Brain microvascular endothelial cell (primary cell): ENCODE data around the gene SLCO4A1.
A peak's percentile ranks its signal among the peaks of the same experiment; 100 is the strongest.

Experiments used
- DNase-seq: peaks from one replicate; pipeline ENCODE4 v3.0.0-alpha.2; 2020
- H3K27ac ChIP-seq: fragments of 250-450 bp; sonication (Bioruptor Pico); 2 replicates; pipeline ENCODE4 v1.5.1; 2020; ENCODE audit warnings: mild to moderate bottlenecking, moderate library complexity
- H3K27me3 ChIP-seq: fragments of 250-450 bp; sonication (Bioruptor Pico); replicated peaks from 2 replicates; pipeline ENCODE4 v1.5.1; 2020; ENCODE audit warnings: mild to moderate bottlenecking
- H3K36me3 ChIP-seq: fragments of 250-450 bp; sonication (Bioruptor Pico); replicated peaks from 2 replicates; pipeline ENCODE4 v1.5.1; 2020; ENCODE audit warnings: mild to moderate bottlenecking
- H3K4me3 ChIP-seq: 2 replicates; pipeline ENCODE4 v1.5.1; 2011; ENCODE audit warnings: low read depth, mild to moderate bottlenecking, control low read depth, low read length, moderate library complexity
- CTCF ChIP-seq: IDR thresholded peaks from 2 replicates; pipeline ENCODE4 v1.5.1; 2011; ENCODE audit warnings: low read depth, mild to moderate bottlenecking, moderate library complexity, low read length, control low read depth, inconsistent platforms; ENCODE audit errors: missing control alignments
- in situ Hi-C: cut with HindIII; loops from 2 replicates; pipeline ENCODE4 v1.10.0; 2017; ENCODE audit warnings: low sequenced_read_pairs, low pct_ligation_motif_present

The SLCO4A1 gene

DNA sequence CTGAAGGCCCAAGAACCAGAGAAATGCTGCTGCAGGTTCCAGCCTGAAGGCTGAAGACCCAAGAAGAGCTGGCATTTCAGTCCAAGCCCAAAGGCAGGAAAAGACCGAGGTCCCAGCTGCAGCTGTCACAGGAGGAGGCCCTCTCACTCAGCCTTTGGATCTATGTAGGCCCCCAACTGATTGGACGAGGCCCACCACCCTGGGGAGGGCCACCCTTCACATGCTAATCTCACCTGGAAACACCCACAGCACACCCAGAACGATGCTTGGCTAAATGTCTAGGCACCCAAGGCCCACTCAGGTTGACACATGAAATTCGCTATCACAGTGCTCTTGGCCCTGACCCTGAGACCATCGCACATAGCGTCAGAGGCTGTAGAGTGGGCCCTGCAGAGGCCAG lies 6.8 kb downstream of the SLCO4A1 start:
- in situ Hi-C loops = no loop called here
- Histone ChIP-seq H3K27me3 (peaks cover 2% of the 10 kb centered on the region), H3K36me3 (no peaks in the 10 kb centered on the region), H3K27ac (no peak overlapping the region), H3K4me3 (no peak overlapping the region)
- DNase-seq = no peak
- no peak for TF ChIP-seq CTCF

DNA sequence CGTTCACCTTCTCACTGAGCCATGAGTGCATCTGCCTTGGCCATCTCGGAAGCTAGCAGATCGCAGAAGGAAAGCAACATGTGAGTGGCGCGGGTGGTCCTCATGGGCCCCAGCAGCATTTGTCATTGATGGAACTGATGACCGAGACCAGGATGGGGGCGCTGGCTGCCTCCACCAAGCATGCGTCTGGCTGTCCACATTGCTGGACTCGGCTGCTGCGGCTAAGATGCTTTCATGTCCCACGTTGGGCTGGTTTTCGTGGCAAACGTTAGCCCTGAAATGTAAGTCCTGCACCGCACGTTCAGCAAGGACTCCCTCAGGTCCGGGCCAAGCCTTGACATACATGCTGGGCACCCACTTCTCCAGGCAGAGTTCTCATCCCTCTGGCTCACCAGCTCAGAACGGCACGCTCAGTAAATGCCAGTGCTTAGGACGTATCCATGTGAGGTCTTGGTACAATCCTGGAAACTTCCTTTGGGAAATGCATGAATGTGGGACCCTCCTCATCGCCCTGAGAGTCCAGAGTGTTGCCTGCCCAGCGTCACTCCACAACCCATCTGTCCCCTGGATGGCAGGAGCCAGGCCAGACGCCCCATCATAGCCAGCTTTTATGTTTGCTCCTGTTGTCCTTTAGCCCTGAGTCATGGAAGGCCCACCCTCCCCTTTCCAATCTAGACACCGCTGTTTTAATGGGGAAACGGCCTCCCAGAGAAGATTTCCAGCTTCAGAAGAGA lies 8.4 kb downstream of the SLCO4A1 start:
- H3K27me3 ChIP-seq = no peaks in the 10 kb centered on the region
- in situ Hi-C loops = no loop called here
- H3K36me3 ChIP-seq = no peaks in the 10 kb centered on the region
- no peak overlapping the region for H3K27ac ChIP-seq
- no peak overlapping the region for H3K4me3 ChIP-seq
- no peak for DNase-seq
- no peak for TF ChIP-seq CTCF

- no peak overlapping the region for H3K4me3 ChIP-seq
- no peaks in the 10 kb centered on the region for H3K36me3 ChIP-seq
- peak; percentile 55 for DNase-seq
- TF ChIP-seq CTCF = no peak
- in situ Hi-C loops = no loop called here
- no peak overlapping the region for H3K27ac ChIP-seq
- H3K27me3 ChIP-seq = no peaks in the 10 kb centered on the region
Observed at GRCh38 chr20:62651285-62652021, 9.2 kb downstream of the SLCO4A1 start.

DNA sequence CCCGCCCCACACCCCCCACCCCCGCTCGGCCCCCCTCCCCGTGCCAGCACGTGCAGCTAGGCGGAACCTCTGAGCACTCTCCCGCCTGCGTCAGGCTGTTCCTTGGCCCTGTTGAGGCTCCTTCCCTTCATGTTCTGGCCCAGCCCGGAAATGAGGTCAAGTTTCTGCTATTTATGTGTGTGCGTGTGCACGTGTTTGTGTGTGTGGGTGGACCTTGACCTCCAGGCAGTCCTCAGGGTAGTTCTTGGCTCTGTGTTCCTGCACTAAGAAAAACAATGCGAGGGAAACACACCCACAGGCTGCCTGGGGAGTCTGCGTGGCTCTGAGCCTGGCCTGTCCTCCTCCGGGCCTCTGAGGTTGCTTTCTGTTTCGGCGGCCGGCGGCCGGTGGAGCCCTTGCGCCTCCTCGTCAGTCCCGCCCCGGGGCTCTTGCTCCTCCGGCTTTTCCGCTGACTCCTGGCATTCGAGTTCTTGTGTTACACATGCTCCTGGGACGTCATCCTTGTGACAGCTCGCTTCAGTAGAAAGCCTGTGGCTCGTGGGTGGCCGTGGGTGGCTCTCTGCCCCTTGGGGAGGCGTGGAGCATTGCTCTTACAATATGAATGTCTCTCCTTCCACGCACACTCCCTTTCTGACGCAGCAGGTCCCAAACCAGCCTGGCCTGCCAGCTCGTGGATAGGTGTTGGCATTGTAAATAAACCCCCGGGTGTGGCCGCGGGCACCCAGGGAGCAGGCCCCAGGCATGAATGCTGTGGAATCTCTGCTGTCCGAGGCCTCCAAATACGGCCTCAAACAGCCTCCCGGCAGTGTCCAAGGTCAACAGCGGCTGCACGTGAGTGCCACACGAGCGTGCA lies 10.0 kb downstream of the SLCO4A1 start:
- Histone ChIP-seq H3K27ac (peak overlapping the region; percentile 51), H3K36me3 (no peaks in the 10 kb centered on the region), H3K27me3 (no peaks in the 10 kb centered on the region), H3K4me3 (peak overlapping the region; percentile 37)
- no peak for TF ChIP-seq CTCF
- DNase-seq = peak; percentile 90
- in situ Hi-C loops = no loop called here

DNA sequence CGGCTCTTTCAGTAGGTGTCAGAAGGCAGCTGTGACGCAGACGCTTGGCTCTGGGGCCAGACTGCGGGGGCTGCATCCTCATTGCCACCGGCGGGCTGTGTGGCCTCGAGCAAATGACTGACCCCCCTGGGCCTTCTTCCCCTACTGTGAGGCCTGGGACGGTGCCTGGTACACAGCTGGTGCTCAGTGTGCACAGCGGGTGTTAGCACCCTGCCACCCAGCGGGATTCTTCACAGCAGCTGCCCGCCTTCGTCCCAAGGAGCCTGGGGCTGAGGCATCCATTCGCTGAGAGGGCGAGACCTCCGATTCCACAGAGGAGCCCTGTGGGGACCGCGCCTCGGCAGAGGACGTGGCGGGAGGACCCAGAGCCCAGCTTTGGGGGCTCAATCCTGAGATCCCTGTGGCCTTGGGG lies 10.6 kb downstream of the SLCO4A1 start:
- peak overlapping the region; percentile 51 for H3K27ac ChIP-seq
- in situ Hi-C loops = no loop called here
- TF ChIP-seq CTCF = no peak
- H3K27me3 ChIP-seq = no peaks in the 10 kb centered on the region
- DNase-seq = no peak
- no peak overlapping the region for H3K4me3 ChIP-seq
- no peaks in the 10 kb centered on the region for H3K36me3 ChIP-seq
